GOT3 (cell line): Measurements from ENCODE around the gene CCNL2.

ENCODE experiments used
- DNase-seq: peaks from one replicate; lab custom pipeline; 2025; ENCODE audit warnings: mixed read lengths; lab: John Stamatoyannopoulos, UW

Gene CCNL2

DNA sequence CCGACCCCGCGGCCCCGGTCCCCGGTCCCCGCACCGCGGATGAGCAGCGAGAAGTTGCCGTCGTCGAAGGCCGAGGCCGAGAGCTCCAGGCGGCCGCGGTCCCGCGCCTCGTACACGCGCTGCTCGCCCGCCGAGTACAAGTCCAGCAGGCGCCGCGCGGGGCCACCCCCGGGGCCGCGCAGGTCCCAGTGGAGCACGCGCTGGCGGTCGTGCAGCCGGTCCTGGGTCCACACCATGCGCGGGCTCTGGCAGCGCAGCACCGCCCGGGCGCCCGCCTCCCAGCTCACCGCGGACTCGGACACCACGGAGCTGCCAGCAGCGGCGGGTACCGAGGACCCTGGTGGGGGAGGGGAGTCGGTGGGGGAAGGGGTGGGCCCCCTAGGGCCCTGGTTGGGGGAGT lies 43.7 kb downstream of the CCNL2 start:
- no peak for DNase-seq

- DNase-seq: no peak
Observed at GRCh38 chr1:1354271-1355247, 44.6 kb downstream of the CCNL2 start.

DNA sequence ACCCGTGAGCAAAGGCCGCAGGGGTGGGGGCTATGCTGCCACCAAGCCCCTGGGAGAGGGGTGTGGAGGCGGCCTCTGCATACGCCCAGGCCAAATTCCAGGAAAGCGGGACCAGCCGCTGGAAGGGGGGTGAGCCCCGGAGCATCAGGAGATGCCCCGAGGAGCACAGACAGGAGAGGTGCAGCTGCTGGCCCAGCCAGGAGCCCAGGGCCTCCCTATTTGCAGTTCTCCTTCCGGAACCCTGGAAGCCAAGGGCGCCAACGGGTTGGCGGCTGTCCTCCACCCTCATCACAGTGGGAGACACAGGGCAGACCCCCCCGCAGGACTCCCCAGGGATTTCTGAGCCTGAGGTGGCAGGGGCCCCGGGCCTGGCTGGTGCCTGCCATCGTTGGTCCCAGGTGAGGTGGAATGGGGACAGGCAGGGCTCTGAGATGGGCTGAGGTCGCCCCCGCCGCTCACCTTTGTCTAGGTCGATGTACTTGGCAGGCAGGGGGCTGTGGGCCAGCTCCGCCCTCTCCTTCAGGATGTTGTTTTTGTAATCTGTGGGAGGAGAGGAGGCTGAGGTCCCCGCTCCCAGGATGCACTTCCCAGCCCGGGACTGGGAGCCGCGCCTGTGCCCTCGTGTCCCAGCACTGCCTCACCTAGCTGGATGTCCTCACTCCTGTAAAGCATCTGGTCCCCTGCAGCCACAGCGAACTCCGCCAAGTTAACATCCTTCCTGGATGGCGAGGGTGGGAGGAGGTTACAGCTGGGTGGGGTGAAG lies 45.6 kb downstream of the CCNL2 start:
- DNase-seq: no peak

DNA sequence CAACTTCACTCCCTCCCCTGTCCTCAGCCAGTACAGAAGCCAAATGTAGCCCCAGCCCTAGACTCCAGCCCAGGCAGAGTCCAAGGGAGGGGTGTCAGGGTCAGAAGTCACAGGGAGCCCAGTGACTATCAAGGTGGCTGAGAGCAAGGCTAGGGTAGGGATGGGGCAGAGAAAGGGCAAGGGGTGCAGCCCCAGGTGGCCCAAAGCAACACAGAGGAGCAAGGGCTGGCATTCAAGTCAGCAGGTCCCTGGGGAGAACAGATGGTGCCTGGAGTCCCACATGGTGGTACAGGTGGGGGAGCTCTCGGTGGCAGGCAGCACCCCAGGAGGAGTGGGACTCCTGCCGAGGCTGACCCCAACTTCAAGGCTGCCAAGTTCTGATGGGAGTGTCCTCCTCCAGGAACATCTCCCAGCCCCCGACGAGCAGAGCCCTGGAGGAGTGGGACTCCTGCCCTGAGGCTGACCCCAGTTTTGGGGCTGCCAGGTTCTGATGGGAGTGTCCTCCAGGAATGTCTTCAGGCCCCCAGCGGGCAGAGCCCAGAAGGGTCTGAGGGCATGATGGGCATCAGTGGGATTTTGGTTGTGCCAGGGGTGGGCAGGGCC lies 46.2 kb downstream of the CCNL2 start:
- no peak for DNase-seq

- no peak for DNase-seq
Observed at GRCh38 chr1:1351511-1352427, 47.4 kb downstream of the CCNL2 start.

DNA sequence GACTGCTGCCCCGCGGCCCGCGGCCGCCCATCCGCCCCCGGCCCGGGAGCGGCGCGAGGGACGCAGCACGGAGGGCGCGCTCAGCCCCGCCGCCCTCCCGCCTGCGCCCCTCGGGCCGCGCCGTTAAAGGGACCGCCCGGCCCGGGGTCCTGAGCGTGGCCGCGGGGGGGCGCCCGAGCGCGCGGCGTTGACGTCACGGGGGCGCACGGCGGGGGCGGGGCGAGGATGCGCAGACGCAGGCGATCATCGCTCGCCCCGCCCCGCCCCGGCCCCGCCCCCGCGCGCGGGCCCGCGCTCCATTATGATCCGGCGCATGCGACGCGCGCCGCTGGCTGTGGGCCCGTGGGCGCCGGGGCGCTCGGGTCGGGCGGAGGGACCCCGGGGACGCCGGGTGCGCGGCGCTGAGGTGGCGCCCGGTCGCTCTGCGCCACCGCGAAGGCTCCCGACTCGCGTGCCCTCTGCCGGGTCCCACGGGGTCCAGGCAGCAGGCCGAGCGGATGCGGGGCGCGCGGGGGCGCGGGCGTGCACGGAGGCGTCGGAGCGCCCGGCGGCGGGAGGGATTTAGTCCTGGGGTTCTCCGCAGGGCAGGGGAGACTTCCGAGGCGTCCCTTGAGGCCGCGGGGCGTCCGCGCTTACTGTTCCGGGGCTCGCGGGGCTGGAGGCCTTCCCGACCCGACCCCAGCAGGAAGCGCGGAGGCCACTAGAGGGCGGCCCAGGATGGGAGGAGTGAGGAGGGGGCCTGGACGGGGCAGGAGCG lies 49.7 kb downstream of the CCNL2 start, which contains the start of gene DVL1:
TSS of gene DVL1 (minus strand) at position 163 of the 757 bp plus-strand sequence. CDS start 353 bp downstream, outside the sequence.
- DNase-seq: no peak

- no peak for DNase-seq
Observed at GRCh38 chr1:1348420-1349255, 50.5 kb downstream of the CCNL2 start.

GRCh38 chr1:1347663-1348419 lies 51.3 kb downstream of the CCNL2 start:
- no peak for DNase-seq

GRCh38 chr1:1347026-1347595 lies 52.0 kb downstream of the CCNL2 start:
- no peak for DNase-seq

- no peak for DNase-seq
Observed at GRCh38 chr1:1346501-1346890, 52.6 kb downstream of the CCNL2 start.

DNA sequence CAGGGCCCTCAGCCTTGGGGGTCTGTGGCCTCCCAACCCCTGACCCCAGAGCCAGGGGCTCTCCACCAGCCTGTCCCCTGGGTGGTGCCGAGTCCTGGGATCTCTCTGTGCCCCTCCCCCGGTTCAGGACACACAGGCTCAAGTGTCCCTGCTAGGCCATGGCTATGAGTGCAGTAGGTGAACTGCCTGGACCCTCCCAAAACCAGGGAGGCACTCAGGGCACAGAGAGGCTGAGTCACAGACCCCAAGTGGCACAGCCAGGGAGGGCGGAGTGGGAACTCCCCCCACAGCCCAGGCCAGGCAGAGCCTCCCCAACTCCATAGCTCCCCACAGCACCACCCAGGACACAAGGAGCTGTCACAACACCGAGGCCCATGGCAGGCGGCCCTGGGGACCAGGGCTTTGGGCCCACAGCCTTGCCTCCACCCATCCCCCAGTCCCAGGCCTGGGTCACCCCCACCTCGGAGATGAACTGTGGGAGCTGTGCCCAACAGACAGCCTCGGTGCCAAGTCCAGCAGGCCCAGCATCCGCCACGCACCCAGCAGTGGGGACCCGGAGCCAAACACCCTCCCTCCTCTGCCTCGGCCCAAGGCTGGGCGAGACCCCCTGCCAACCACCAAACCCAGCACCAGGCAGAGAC lies 53.2 kb downstream of the CCNL2 start:
- DNase-seq: no peak

- DNase-seq: no peak
Observed at GRCh38 chr1:1345384-1345783, 53.8 kb downstream of the CCNL2 start.

- no peak for DNase-seq
Observed at GRCh38 chr1:1344655-1345361, 54.3 kb downstream of the CCNL2 start.

- DNase-seq: no peak
Observed at GRCh38 chr1:1343811-1344421, 55.2 kb downstream of the CCNL2 start.

DNA sequence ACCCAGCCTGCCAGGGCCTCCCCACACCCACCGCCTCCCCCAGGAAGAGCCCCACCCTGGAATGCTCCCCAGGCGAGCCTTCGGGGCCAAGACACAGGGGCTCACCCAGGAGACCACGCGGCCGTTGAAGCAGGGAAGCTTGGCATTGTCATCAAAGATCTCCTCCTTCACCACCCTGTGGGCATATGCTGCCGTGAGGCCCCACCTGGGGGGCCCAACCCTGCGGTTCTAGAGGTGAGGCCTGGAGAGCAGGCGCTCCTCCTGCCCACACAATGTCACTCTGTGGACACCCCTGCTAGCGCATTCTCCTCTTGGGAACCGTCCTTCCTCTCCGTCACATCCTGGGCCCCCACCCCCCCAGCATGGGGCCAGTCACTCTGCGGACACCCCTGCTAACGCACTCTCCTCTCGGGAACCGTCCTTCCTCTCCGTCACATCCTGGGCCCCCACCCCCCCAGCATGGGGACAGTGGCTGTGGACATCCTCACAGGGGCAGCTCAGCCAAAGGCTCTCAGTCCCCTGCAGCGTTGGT lies 56.5 kb downstream of the CCNL2 start:
- no peak for DNase-seq

DNA sequence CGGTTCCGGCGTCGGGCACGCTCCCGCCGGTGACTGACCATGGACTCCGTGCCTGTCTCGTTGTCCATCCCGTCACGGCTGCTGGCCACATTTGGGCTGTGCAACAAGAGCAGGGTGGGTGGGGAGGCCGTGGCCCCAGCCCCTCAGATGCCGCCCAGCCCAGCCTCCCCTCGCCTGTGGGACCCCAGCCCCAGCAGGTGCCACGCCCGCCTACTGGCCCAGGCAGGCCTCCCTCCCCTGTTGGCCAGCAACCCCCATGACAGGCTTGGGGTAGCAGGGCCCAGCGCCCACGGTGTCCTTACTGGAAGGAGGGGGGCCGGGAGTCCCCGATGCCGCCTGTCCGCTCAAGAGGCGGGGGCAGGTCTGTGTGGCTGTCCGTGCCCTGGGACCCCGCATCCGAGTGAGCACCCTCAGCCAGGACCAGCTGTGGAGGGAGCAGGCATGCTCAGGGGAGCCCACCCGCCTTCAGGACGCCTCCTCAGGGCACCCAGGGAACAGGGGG lies 57.0 kb downstream of the CCNL2 start:
- no peak for DNase-seq
